Left lobe of liver (tissue), 2 donors: Measurements from ENCODE around the gene FCN1. TPM values are rescaled to one million over a fixed set of nuclear protein-coding genes. Genes with fewer than 3 reads are reported as not detected.

Experiments
- ATAC-seq: fragments of 200-7000 bp; cut with Tn5 transposase; one replicate; pipeline ENCODE4 v1.9.1; 2020; ENCODE audit warnings: mild to moderate bottlenecking, moderate library complexity
- DNase-seq: peaks from one replicate; pipeline ENCODE4 v3.0.0-alpha.2; 2020; ENCODE audit warnings: low spot score
- total RNA-seq: library from RNA; stranded (reverse); gene quantifications from one replicate; pipeline ENCODE4 v1.2.1, GENCODE V29; 2021
- donor health status: DM: no; HTN: no; CAD: no; lungs with moderate emphysema.
- donor health status: DM: no; HTN: yes; CAD: no.

Gene FCN1
- total RNA-seq, 1 donor from 2014 or later, result 0.93 TPM

GRCh38 chr9:134951994-134952393, 34.3 kb upstream of the FCN1 start:
- ATAC-seq (no peak), DNase-seq (no peak)

GRCh38 chr9:134951461-134951860, 33.7 kb upstream of the FCN1 start:
- ATAC-seq, result no peak
- DNase-seq, result no peak

GRCh38 chr9:134950386-134951210, 32.9 kb upstream of the FCN1 start:
- no peak for DNase-seq
- ATAC-seq, result no peak

- DNase-seq, result no peak
- ATAC-seq, result no peak
Measured at GRCh38 chr9:134949681-134950385, 32.1 kb upstream of the FCN1 start.

- DNase-seq (no peak), ATAC-seq (no peak)
Measured at GRCh38 chr9:134948149-134948548, 30.4 kb upstream of the FCN1 start.

GRCh38 chr9:134947265-134947955, 29.7 kb upstream of the FCN1 start:
- no peak for ATAC-seq
- no peak for DNase-seq

GRCh38 chr9:134946663-134947062, 29.0 kb upstream of the FCN1 start:
- ATAC-seq (no peak), DNase-seq (no peak)

- DNase-seq (no peak), ATAC-seq (no peak)
Measured at GRCh38 chr9:134945509-134946275, 28.0 kb upstream of the FCN1 start.

GRCh38 chr9:134944916-134945315, 27.2 kb upstream of the FCN1 start:
- DNase-seq (no peak), ATAC-seq (no peak)

- DNase-seq, result no peak
Measured at GRCh38 chr9:134944351-134944802, 26.7 kb upstream of the FCN1 start.

GRCh38 chr9:134943836-134944235, 26.1 kb upstream of the FCN1 start:
- no peak for DNase-seq
- no peak for ATAC-seq

More at GRCh38 chr9:134944351-134944802, 26.7 kb upstream of the FCN1 start:
- peak; percentile 11 for ATAC-seq

- ATAC-seq (no peak), DNase-seq (no peak)
Measured at GRCh38 chr9:134943411-134943810, 25.7 kb upstream of the FCN1 start.

- no peak for ATAC-seq
- DNase-seq, result no peak
Measured at GRCh38 chr9:134942788-134943184, 25.1 kb upstream of the FCN1 start.

GRCh38 chr9:134942011-134942787, 24.5 kb upstream of the FCN1 start:
- DNase-seq (no peak), ATAC-seq (peak; percentile 27)

GRCh38 chr9:134940236-134941208, 22.8 kb upstream of the FCN1 start:
- DNase-seq (no peak), ATAC-seq (no peak)

- DNase-seq (no peak), ATAC-seq (no peak)
Measured at GRCh38 chr9:134939836-134940235, 22.1 kb upstream of the FCN1 start.

GRCh38 chr9:134939080-134939733, 21.5 kb upstream of the FCN1 start:
- ATAC-seq (no peak), DNase-seq (no peak)

- no peak for ATAC-seq
- no peak for DNase-seq
Measured at GRCh38 chr9:134938346-134939079, 20.8 kb upstream of the FCN1 start.
